Suprapubic skin (tissue), 4 donors: Measurements from ENCODE around the gene BPHL. TPM values are rescaled to one million over a fixed set of nuclear protein-coding genes. Genes with fewer than 3 reads are reported as not detected.
"Not testable (repeated sequence)": the region's sequence is repeated elsewhere in the genome, so short reads cannot be mapped to it uniquely, and the experiment has no call there.

Experiments used
- DNase-seq, 2 donors: peaks; one replicate each; pipeline ENCODE4 v3.0.0-alpha.2; 2019; ENCODE audit warnings: low spot score in 2 of 2
- H3K27ac ChIP-seq: fragments of 200-600 bp; sonication (generic); one replicate; pipeline ENCODE4 v1.5.1; 2019
- H3K27me3 ChIP-seq: fragments of 200-600 bp; sonication (generic); one replicate; pipeline ENCODE4 v1.5.1; 2019
- H3K36me3 ChIP-seq: fragments of 200-600 bp; sonication (generic); one replicate; pipeline ENCODE4 v1.5.1; 2019
- H3K4me1 ChIP-seq: fragments of 200-600 bp; sonication (generic); one replicate; pipeline ENCODE4 v1.5.1; 2019
- H3K4me3 ChIP-seq: fragments of 200-600 bp; sonication (generic); one replicate; pipeline ENCODE4 v1.5.1; 2019; ENCODE audit warnings: mild to moderate bottlenecking
- H3K9me3 ChIP-seq: fragments of 200-600 bp; sonication (generic); one replicate; pipeline ENCODE4 v1.5.1; 2019
- EP300 ChIP-seq: sonication (generic); formaldehyde crosslinking; IDR thresholded peaks from one replicate; pipeline ENCODE4 v1.6.1; 2017; ENCODE audit warnings: antibody characterized with exemption
- POLR2A ChIP-seq, 2 donors: fragments of 450-650 bp; IDR thresholded peaks; one replicate each; pipeline ENCODE4 v1.6.1; 2017; ENCODE audit warnings: antibody characterized with exemption in 2 of 2, mild to moderate bottlenecking in 2 of 2, moderate library complexity in 2 of 2
- POLR2AphosphoS5 ChIP-seq, 3 donors: sonication (generic); formaldehyde crosslinking; IDR thresholded peaks; one replicate each; pipeline ENCODE4 v1.6.1; 2017; ENCODE audit warnings: antibody characterized with exemption in 3 of 3
- WGBS: methylation state at CpG from one replicate; pipeline ENCODE4 v1.1.5; 2018; 5-methylcytosine and 5-hydroxymethylcytosine counted together
- total RNA-seq, 4 donors: library from RNA; depleted of rRNA; stranded (reverse); fragments of >200 nt; gene quantifications; one replicate each; pipeline ENCODE4 v1.1.0, GENCODE V29; 2016
- TF ChIP-seq, protein P1 (sequence below), 2 donors: fragments of 200-600 bp in 1 of 2; fragments of 450-650 bp in 1 of 2; sonication (generic) in 1 of 2; IDR thresholded peaks; one replicate each; pipeline ENCODE4 v1.5.1; 2016 to 2019; ENCODE audit warnings: antibody characterized with exemption in 2 of 2, mild to moderate bottlenecking in 1 of 2, moderate library complexity in 1 of 2

BPHL gene
- total RNA-seq, 4 donors from 2014 or later, result 16.1 to 24.5 (median 20.3) TPM

DNA sequence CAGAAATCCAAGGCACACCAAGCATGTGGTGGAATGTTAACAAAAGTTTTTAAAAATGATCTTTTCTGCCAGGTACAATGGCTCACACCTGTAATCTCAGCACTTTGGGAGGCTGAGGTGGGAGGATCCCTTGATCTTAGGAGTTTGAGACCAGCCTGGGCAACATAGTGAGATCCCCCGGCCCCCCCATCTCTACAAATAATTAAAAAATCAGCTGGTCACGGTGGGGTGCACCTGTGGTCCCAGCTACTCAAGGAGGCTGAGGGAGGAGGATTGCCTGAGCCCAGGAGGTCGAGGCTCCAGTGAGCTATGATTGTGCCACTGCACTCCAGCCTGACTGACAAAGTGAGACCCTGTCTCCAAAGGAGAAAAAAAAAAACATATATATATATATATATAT lies 42.2 kb upstream of the BPHL start:
- H3K27me3 ChIP-seq, result no peaks in the 10 kb centered on the region
- no peak overlapping the region for H3K4me3 ChIP-seq
- DNase-seq, result no peak
- no peak overlapping the region for H3K27ac ChIP-seq
- peaks cover 16% of the 10 kb centered on the region for H3K4me1 ChIP-seq
- no peaks in the 10 kb centered on the region for H3K9me3 ChIP-seq
- TF ChIP-seq EP300 (no peak), POLR2A (IDR thresholded peaks at IDR 0.05) (no peak), POLR2AphosphoS5 (IDR thresholded peaks at IDR 0.05) (no peak)
- TF ChIP-seq, protein P1, sequence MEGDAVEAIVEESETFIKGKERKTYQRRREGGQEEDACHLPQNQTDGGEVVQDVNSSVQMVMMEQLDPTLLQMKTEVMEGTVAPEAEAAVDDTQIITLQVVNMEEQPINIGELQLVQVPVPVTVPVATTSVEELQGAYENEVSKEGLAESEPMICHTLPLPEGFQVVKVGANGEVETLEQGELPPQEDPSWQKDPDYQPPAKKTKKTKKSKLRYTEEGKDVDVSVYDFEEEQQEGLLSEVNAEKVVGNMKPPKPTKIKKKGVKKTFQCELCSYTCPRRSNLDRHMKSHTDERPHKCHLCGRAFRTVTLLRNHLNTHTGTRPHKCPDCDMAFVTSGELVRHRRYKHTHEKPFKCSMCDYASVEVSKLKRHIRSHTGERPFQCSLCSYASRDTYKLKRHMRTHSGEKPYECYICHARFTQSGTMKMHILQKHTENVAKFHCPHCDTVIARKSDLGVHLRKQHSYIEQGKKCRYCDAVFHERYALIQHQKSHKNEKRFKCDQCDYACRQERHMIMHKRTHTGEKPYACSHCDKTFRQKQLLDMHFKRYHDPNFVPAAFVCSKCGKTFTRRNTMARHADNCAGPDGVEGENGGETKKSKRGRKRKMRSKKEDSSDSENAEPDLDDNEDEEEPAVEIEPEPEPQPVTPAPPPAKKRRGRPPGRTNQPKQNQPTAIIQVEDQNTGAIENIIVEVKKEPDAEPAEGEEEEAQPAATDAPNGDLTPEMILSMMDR (IDR thresholded peaks at IDR 0.05), result no peak
- peaks cover 47% of the 10 kb centered on the region for H3K36me3 ChIP-seq
- 93% methylated on average over 3 of the region's 3 CpGs for WGBS

DNA sequence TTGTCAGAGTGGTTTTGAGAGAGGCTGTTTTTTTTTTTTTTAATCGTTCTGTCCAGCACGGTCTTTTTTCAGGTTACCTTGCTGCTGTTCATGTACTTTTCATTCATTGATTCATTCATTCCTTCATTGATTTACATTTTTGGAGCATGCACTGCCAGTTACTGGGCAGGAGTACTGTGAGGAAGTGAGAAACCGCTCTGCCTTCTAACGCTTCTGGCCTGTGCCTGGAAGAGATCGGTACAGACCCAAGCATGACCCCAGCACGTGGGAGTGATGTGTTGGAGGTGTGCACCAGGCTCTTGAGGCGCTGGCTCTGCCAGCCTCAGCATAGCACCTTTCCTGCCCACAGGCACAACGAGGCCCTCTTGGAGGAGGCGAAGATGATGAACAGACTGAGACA lies 41.1 kb upstream of the BPHL start:
- Histone ChIP-seq H3K4me1 (peaks cover 16% of the 10 kb centered on the region), H3K9me3 (no peaks in the 10 kb centered on the region), H3K4me3 (no peak overlapping the region), H3K27ac (no peak overlapping the region), H3K36me3 (peaks cover 52% of the 10 kb centered on the region), H3K27me3 (no peaks in the 10 kb centered on the region)
- TF ChIP-seq, protein P1 (IDR thresholded peaks at IDR 0.05), result no peak
- TF ChIP-seq POLR2AphosphoS5 (IDR thresholded peaks at IDR 0.05) (no peak), EP300 (no peak), POLR2A (IDR thresholded peaks at IDR 0.05) (no peak)
- DNase-seq, result no peak
- 92% methylated on average over 9 of the region's 9 CpGs for WGBS

DNA sequence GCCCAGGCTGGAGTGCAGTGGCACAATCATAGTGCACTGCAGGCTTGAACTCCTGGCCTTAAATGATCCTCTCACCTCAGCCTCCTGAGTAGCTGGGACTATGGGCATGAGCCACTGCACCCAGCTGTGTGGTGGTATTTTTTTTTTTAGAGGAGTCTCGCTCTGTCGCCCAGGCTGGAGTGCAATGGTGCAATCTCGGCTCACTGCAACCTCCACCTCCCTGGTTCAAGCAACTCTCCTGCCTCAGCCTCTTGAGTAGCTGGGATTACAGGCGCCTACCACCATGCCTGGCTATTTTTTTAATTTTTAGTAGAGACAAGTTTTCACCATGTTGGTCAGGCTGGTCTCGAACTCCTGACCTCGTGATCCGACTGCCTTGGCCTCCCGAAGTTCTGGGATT lies 39.6 kb upstream of the BPHL start:
- peaks cover 67% of the 10 kb centered on the region for H3K36me3 ChIP-seq
- peaks cover 16% of the 10 kb centered on the region for H3K4me1 ChIP-seq
- not testable (repeated sequence) for H3K9me3 ChIP-seq, H3K4me3 ChIP-seq, H3K27ac ChIP-seq, H3K27me3 ChIP-seq, DNase-seq
- 96% methylated on average over 8 of the region's 8 CpGs for WGBS

DNA sequence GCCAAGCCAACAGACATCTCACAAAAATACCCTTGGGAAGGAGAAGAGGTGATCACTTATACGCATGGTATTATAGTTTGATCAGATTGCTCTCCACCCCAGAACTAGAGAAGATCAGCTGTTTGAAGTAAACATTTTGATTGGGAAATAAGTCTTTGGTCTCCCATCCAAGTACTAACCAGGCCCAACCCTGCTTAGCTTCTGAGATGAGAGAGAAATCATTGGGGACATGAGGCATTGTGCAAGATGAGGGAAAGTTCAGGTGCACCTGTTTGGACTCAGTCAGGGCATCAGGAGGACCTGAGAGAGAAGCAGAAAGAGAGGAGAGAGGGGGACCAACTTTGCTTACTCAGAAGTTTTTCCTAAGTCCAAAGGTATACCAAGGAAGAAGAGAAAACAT lies 38.8 kb upstream of the BPHL start:
- DNase-seq, result no peak
- no peaks in the 10 kb centered on the region for H3K27me3 ChIP-seq
- H3K27ac ChIP-seq, result no peak overlapping the region
- H3K36me3 ChIP-seq, result peaks cover 75% of the 10 kb centered on the region
- no peak overlapping the region for H3K4me3 ChIP-seq
- TF ChIP-seq POLR2AphosphoS5 (IDR thresholded peaks at IDR 0.05) (no peak), EP300 (no peak), POLR2A (IDR thresholded peaks at IDR 0.05) (no peak)
- TF ChIP-seq, protein P1 (IDR thresholded peaks at IDR 0.05), result no peak
- 90% methylated on average over 1 of the region's 1 CpG for WGBS
- no peaks in the 10 kb centered on the region for H3K9me3 ChIP-seq
- H3K4me1 ChIP-seq, result peaks cover 16% of the 10 kb centered on the region

DNA sequence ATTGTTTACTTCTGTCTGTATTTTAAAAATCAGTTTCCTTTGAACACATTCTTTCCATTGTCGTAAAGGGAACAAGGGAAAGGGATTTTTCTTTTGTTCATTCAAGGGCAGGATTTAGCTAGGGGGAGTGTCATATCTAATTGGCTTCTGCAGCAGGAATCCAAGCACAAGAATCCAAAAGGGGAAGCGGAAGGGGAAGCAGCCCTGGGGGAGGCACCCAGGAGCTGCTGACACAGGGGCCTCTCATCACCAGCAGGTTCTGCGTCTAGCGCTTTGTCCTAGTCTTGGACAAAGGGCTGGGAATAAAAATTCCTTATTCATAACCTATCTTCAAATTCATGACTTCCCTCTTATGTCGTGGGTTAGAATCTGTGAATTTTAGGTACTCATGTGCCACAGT lies 36.6 kb upstream of the BPHL start:
- Histone ChIP-seq H3K9me3 (no peaks in the 10 kb centered on the region), H3K4me1 (no peaks in the 10 kb centered on the region), H3K27ac (no peak overlapping the region), H3K27me3 (no peaks in the 10 kb centered on the region), H3K36me3 (peaks cover 90% of the 10 kb centered on the region), H3K4me3 (no peak overlapping the region)
- WGBS, result 94% methylated on average over 5 of the region's 5 CpGs
- no peak for DNase-seq
- TF ChIP-seq POLR2A (IDR thresholded peaks at IDR 0.05) (no peak), POLR2AphosphoS5 (IDR thresholded peaks at IDR 0.05) (no peak), EP300 (no peak)
- TF ChIP-seq, protein P1 (IDR thresholded peaks at IDR 0.05), result no peak

DNA sequence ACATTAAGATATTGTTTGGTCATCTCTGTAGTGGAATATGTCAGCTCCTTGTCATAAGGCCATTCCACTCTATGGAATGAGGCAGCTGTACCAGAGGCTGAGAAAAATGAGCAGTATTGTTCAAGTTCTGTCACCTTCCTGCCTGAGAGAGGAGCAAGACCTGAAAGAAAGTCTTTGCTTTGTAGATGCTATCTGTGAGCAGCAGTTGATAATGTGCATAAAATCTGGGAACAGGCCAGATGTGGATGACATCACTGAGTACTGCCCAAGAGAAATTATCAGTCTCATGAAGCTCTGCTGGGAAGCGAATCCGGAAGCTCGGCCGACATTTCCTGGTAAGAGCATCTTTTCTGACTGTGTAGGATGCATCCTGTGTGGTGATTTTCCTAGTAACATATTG lies 33.4 kb upstream of the BPHL start:
- Histone ChIP-seq H3K27me3 (no peaks in the 10 kb centered on the region), H3K4me1 (peaks cover 9% of the 10 kb centered on the region), H3K27ac (no peak overlapping the region), H3K36me3 (peaks cover 68% of the 10 kb centered on the region), H3K9me3 (no peaks in the 10 kb centered on the region), H3K4me3 (no peak overlapping the region)
- DNase-seq, result no peak
- TF ChIP-seq POLR2A (IDR thresholded peaks at IDR 0.05) (no peak), EP300 (no peak), POLR2AphosphoS5 (IDR thresholded peaks at IDR 0.05) (no peak)
- TF ChIP-seq, protein P1 (IDR thresholded peaks at IDR 0.05), result no peak
- 93% methylated on average over 4 of the region's 4 CpGs for WGBS
